Measurements from ENCODE around the gene PLAAT4. TPM values are rescaled to one million over a fixed set of nuclear protein-coding genes. Genes with fewer than 3 reads are reported as not detected.

Gene PLAAT4
- total and polyA plus RNA-seq, 2 of the 8 experiments (the other 6 are each of a cell fraction or from before 2014, with no cell fraction given) = 2.8 to 4.1 TPM

DNA sequence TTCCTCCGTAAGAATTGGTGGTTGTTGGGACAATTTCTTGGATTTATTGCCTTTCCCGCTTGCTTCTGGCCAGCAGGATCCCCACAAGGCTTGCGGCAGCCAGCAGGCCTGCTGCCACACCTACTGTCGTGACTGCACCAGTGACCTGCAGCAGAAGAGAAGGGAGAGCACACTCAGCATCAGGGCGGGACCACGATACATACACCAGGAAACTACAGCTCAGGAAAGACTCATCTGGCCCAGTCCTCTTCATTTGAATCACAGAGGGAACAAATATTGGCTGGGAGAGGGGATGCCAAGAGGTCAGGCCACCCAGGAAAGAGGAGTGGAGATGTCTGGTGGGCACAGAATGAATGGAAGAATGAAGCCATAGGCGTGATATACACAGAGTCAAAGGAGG, 16.3 kb downstream of the PLAAT4 start (continued):
- no peak for TF ChIP-seq HDAC6 (IDR thresholded peaks at IDR 0.05; ENCODE audit: low read depth, low read length)

Data from H1 (cell line).